LHCN-M2 (cell line): ENCODE measurements around the gene UBE2C. TPM values are rescaled to one million over a fixed set of nuclear protein-coding genes. Genes with fewer than 3 reads are reported as not detected.
"Not testable (repeated sequence)": the region's sequence is repeated elsewhere in the genome, so short reads cannot be mapped to it uniquely, and the experiment has no call there.

Source experiments
- DNase-seq: peaks from one replicate; pipeline ENCODE4 v3.0.0-alpha.2; 2012; ENCODE audit warnings: low read depth
- total RNA-seq: library from RNA; depleted of rRNA; stranded (reverse); fragments of >200 nt; gene quantifications from 2 replicates; pipeline ENCODE4 v1.2.3, GENCODE V29; 2014

Gene UBE2C
- total RNA-seq, 1 experiment from 2014 or later: 235 TPM

- DNase-seq: not testable (repeated sequence)
These were observed 14.5 kb upstream of the UBE2C start for GRCh38 chr20:45797955-45798354.

DNA sequence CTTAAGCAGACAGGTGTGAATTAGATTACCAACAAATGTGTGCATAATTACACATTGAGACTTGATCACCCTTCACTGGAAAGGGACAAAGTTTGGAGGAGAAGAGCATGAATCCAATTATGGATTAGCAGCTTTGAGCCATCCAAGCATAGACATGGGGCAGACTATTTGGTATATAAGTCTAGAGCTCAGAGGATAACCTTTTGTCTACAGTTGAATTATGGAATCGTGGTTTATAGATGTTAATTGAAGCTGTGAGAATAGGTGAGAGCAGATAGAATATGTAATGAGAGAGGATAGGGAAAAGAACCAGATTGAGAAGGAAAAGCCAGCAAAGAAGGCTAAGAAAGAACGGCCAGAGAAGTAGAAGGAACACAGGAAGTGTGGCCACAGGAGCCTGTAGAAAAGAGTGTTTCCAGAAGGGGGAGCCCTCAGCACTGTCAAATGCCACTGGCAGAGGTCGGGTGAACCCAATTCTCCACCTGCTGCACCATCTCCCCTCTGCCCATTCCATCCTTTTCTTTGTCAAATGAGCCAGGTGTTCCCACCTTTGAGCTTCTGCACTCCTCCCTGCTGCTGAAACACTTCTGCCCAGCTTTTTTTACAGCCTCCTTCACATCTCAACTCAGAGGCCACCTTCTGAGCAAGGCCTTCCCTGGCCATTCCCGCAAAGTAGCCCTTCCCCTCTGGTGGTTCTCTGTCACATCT, 13.4 kb upstream of the UBE2C start:
- DNase-seq: peak; percentile 48

- DNase-seq: no peak
These were observed 10.6 kb upstream of the UBE2C start for GRCh38 chr20:45801851-45802250.

- DNase-seq: no peak
These were observed 2.1 kb upstream of the UBE2C start for GRCh38 chr20:45810191-45810970.

- no peak for DNase-seq
These were observed 529 bp downstream of the UBE2C start for GRCh38 chr20:45813006-45813340.

DNA sequence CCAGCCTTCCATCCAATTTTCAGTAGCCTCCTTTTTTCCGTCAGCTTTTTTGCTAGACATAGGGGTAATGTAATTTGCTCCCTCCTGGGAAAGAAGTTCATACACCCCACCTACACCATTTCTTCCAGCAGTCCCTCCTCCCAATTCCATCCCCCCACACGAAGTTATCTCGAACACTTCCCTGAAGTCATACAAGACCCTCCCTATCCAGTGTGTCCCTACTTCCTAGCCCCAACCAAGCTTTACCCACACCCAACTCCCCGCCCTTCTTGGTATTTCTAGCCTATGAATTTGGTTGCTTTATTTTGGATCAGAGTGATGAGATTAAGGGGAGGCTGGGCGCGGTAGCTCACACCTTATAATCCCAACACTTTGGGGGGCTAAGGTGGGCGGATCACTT, 1.0 kb downstream of the UBE2C start:
- DNase-seq: no peak

DNA sequence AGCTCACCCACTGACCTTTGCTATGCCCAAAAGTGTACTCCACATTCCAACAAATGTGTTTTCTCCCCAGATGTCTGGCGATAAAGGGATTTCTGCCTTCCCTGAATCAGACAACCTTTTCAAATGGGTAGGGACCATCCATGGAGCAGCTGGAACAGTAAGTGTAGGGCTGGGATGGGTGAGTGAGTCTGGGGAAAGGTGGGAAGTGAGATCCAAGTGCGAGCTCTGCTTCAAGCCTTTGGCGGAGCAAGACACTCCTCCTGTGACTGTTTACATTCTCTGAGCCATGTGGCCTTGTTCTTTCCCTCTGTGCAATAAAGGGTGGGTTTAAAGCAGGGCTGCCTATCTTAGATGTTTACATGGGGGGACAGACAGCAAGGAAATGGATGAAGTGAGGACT, 1.9 kb downstream of the UBE2C start:
- no peak for DNase-seq

DNA sequence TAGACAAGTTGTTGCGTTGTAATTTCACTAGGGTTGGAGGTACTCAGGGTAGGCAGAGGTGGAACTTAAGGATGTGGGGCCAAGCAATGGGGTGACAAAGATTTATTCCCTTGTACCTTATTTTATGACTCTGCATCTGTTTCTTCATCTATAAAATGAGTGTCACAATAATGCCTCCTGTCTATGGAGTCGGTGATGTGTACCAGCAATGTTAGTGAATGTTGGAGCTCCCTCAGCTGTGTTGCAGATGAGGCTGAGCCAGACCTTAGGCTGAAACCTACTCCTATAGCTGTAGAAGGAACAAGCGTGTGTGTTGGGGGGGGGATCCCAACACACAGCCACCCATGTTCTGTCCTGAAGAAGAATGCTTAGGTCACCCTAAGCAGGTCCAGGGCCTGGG, 4.5 kb downstream of the UBE2C start:
- DNase-seq: no peak

DNA sequence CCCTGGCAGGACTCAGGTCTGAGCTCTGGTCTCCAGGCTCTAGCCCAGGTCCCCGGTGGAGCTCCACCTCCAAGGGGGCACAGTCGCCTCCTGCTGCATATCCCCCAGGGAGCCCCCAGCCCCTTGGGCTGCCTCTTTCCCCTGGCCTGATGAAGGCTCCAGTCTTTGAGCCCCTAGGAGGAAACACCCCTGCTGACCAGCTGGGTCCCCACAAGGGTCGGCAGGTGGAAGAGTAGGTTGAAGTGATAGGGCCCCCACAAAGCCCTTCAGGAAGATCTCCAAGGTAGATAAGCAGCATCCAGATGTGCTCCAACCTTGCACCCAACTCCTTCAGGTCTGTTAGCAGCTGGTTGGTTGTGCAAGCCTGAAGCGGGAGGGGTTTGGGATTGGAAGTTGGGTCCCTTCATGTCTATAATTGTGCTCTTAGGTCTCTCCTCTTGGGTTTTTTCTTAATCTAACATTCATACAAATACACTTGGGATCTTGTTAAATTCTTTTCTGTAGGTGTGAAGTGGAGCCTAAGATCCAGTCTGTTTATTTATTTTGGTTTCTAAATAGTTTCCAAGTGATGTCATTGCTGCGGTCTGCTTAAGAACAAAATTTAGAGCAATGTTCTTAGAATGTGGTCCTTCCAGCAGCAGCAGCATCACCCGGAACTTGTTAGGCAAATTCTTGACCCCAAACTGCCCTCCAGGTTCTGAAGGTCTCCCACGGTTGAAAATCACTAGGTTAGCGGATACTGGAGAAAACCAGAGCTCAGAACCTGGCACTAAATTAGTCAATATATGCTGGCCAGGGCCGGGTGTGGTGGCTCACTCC, 5.1 kb downstream of the UBE2C start:
- peak; percentile 87 for DNase-seq

DNA sequence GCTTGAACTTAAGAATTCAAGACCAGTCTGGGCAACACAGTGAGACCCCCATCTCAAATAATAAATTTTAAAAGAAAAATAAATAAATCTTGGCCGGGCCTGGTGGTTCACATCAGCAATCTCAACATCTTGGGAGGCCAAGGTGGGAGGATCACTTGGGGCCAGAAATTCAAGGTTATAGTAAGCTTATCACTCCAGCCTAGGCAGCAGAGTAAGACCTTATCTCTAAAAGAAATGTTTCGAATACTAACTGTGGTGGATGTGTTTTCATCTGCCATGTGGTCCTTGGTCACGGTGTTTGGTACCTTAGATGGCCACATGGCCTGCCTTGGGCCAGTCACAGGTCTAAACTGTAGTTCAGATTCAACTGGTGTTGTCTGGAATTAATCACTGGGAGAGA, 5.8 kb downstream of the UBE2C start:
- DNase-seq: no peak

GRCh38 chr20:45819466-45819865, 7.0 kb downstream of the UBE2C start:
- no peak for DNase-seq

GRCh38 chr20:45821947-45822346, 9.5 kb downstream of the UBE2C start:
- DNase-seq: no peak

GRCh38 chr20:45822857-45823256, 10.4 kb downstream of the UBE2C start:
- peak; percentile 56 for DNase-seq

DNA sequence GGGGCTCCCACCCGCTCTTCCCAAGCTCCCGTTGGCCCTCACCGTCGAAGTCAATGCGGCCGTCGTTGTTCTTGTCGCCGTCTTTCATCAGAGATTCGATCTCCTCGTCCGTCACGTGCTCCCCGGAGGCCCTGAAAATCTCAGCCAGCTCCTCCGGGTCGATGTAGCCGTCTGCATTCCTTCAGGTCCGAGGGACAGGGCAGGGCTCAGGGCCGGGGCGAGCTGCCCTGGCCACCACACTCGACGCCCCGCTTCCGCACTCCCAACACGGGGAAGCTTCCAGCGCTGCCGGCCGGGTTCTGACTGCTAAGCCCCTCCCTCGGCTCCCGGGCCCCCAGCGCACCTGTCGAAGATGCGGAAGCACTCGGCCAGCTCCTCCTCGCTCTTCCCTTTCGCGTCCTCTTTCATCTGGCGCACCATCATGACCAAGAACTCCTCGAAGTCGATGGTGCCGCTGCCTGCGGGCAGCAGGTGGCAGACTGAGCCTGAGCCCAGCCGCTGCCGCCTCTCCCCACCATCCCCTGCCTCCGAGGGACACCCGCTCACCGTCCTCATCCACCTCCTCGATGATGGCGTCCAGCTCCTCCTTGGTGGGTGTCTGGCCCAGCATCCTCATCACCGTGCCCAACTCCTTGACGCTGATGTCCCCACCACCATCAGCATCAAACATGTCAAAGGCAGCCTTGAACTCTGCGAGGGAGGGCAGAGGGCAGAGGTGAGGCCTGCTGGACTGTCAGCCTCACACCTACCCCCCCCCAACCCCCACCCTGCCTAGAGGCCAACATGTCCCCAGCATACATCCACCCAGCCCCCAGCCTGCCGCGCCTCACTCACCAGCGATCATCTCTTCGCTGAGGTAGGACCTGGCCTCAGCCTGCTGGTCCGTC, 11.7 kb downstream of the UBE2C start:
- DNase-seq: no peak

- peak; percentile 88 for DNase-seq
These were observed 14.1 kb downstream of the UBE2C start for GRCh38 chr20:45826381-45827019.

- DNase-seq: no peak
These were observed 14.7 kb downstream of the UBE2C start, which contains the start of gene TNNC2 for GRCh38 chr20:45827030-45827652. TNNC2 (minus strand) TSS chr20:45827312; CDS start chr20:45827248, 64 bp downstream.

DNA sequence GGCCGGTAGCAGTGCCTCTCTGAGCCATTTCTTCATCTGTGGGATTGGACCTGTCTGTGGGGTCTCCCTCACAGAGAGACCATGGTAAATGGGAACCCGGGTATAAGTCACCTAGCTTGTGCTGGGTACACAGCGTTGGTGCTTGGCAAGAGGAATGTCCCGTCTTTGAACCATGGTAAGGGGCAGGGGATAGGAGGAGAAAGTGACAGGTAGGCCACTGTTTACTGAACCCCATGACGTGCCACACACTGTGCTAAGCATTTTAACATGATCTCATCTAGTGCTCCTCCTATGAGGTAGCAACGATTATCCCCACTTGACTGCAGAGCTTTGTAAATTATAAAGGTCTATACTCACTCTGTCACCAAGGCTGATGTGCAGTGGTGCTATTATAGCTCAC, 15.3 kb downstream of the UBE2C start:
- no peak for DNase-seq

GRCh38 chr20:45828589-45828988, 16.1 kb downstream of the UBE2C start:
- peak; percentile 89 for DNase-seq

DNA sequence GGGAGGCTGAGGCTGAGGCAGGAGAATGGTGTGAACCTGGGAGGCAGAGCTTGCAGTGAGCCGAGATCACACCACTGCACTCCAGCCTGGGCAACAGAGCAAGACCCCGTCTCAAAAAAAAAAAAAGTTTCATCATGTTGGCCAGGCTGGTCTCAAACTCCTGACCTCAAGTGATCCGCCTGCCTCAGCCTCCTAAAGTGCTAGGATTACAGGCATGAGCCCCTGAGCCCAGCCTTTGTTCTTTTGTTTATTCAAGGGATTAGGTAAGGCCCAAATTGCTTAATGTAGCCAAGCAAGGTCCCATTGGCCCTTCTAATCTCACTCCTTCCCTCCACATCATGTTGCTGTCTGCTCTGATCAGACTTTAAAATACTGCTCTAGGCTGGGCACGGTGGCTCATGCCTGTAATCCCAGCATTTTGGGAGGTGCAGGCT, 17.2 kb downstream of the UBE2C start:
- not testable (repeated sequence) for DNase-seq

GRCh38 chr20:45832619-45833018, 20.2 kb downstream of the UBE2C start:
- DNase-seq: no peak
